Measurements from ENCODE around the gene EVA1B.

DNA sequence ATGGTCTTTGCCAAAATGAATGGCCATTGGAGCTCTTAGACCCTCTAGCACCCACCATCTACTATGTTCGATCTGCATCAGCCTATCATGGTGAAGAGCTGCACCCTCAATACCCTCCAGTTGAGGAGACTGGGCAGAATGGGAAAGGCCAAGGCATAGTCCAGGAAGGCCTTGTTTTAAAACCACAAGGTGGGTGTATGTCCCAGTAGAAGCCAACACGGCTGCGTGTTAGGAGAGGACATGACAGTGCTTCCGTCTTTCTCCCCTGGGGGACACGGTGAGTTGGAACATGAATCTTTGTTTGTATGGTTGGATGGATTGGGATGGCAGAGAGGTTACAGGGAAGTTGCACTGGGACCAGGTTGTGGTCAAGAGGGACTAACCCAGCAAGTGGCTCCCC, 35.9 kb downstream of the EVA1B start:
- TF ChIP-seq, protein P1, sequence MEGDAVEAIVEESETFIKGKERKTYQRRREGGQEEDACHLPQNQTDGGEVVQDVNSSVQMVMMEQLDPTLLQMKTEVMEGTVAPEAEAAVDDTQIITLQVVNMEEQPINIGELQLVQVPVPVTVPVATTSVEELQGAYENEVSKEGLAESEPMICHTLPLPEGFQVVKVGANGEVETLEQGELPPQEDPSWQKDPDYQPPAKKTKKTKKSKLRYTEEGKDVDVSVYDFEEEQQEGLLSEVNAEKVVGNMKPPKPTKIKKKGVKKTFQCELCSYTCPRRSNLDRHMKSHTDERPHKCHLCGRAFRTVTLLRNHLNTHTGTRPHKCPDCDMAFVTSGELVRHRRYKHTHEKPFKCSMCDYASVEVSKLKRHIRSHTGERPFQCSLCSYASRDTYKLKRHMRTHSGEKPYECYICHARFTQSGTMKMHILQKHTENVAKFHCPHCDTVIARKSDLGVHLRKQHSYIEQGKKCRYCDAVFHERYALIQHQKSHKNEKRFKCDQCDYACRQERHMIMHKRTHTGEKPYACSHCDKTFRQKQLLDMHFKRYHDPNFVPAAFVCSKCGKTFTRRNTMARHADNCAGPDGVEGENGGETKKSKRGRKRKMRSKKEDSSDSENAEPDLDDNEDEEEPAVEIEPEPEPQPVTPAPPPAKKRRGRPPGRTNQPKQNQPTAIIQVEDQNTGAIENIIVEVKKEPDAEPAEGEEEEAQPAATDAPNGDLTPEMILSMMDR (IDR thresholded peaks at IDR 0.05): no peak
- TF ChIP-seq POLR2A (IDR thresholded peaks at IDR 0.05): no peak

All from Peyer's patch (tissue), 4 donors.